Activated effector memory CD4-positive, alpha-beta T cell treated with anti-CD3 and anti-CD28 coated beads, Interleukin-2, amount 50 U/mL, for 16 hours (primary cell): ENCODE results near the gene SPECC1.
A peak's percentile ranks its signal among the peaks of the same experiment; 100 is the strongest.
"Not testable (repeated sequence)": the region's sequence is repeated elsewhere in the genome, so short reads cannot be mapped to it uniquely, and the experiment has no call there.

Experiments
- DNase-seq: peaks from one replicate; pipeline ENCODE4 v3.0.0-alpha.2; 2020

SPECC1 gene

GRCh38 chr17:20071824-20072691 lies 62.9 kb downstream of the SPECC1 start:
- no peak for DNase-seq

DNA sequence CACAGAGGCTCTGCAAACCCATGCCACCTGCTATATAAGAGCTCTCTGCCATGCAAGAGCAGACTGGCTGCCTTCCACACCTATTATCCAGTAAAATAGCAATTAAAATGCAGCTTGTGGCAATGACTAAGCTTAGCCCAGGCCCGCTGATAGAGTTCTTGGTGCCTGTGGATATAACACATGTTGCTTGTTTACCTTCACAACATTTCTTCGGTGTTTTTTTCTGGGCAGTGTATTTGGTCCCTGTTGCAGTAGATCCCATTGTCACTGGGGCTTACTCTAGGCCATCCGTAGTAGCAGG lies 63.5 kb downstream of the SPECC1 start:
- no peak for DNase-seq

- peak; percentile 69 for DNase-seq
Measured at GRCh38 chr17:20073055-20073979, 64.2 kb downstream of the SPECC1 start.

GRCh38 chr17:20074001-20074400 lies 64.8 kb downstream of the SPECC1 start:
- no peak for DNase-seq

- no peak for DNase-seq
Measured at GRCh38 chr17:20074489-20074888, 65.3 kb downstream of the SPECC1 start.

GRCh38 chr17:20076137-20076536 lies 67.0 kb downstream of the SPECC1 start:
- not testable (repeated sequence) for DNase-seq

DNA sequence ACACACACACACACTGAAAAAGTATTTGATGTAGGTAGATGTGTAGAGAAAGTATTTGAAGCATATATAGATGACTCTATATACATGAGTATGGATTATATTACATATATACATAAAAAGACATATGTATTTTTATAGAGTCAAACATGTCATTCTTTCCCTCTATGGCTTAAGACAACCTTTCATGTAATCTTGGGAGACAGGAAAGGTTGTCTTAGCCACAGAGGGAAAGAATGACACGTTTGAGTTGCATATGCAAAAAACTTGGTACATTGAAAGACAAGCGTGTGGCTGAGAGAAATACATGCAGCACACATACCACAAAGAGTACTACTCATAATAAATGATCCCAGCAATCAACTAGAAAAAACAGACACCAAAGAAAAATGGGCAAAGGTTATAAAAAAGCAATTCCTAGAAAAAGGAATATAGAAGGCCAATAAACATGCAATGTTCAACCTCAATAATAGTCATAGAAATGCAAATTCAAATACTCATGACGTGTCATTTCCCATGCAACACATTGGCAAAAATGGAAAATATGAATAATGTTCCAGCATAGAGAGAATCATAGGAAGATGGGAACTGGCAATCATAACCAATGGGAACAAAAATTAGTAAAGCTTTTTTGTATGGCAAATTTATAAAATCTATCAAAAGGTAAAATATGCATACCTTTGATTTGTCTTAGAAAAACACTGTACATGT lies 69.0 kb downstream of the SPECC1 start:
- DNase-seq: no peak

DNA sequence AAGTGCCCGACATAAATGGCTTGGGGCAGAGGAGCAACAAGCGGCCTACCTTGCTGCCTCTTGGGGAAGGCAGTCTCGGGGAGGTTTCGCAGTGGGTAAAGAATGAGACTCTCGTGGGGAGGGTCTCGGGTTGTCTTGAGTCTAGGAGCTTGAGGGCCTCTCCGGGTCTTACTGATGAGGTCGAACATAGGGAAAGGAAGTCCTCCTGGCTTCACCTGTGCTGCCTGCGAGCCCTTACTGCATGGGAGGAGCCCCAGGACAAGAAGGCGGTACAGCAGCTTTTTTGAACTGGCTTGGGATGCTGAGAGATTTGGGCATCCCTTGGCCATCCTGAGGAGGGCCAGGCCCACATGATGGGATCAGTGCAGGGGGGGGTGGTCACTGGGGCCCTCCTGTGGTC lies 71.4 kb downstream of the SPECC1 start:
- no peak for DNase-seq

GRCh38 chr17:20083156-20083859 lies 74.1 kb downstream of the SPECC1 start:
- no peak for DNase-seq

- no peak for DNase-seq
Measured at GRCh38 chr17:20084621-20085282, 75.6 kb downstream of the SPECC1 start.

- DNase-seq: no peak
Measured at GRCh38 chr17:20085283-20085845, 76.2 kb downstream of the SPECC1 start.

DNA sequence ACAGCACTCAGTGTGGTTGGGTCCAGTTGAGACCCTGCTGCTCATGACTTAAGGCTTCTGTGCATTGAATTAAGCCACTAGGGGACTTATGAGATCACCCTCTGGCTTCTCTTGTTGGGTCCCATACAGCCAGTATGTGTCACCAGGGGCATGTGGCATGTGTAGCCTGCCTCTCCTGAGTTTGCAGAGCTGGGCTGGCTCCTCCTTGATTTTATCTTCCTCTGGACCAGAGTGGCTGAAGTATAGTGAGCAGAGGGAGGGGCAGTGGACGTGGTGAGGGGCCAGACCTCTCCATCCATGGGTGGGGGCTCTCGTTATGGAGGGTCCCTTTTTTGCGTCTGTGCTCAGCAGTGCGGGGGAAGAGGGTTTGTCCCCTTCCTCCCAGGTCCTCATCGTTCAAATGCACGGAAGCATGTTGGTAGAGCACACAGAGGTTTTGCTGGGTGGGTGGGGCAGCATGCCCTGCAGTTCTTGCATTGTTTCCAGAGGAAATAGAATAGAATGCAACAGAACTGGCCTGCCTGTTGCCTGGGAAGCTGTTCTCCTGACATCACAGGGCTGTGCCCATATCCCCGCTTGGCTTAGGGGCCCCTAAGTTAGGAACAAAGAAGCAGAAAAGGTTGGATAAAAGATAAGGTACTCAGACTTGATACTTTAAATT lies 77.4 kb downstream of the SPECC1 start:
- no peak for DNase-seq

GRCh38 chr17:20087538-20088250 lies 78.5 kb downstream of the SPECC1 start:
- no peak for DNase-seq

DNA sequence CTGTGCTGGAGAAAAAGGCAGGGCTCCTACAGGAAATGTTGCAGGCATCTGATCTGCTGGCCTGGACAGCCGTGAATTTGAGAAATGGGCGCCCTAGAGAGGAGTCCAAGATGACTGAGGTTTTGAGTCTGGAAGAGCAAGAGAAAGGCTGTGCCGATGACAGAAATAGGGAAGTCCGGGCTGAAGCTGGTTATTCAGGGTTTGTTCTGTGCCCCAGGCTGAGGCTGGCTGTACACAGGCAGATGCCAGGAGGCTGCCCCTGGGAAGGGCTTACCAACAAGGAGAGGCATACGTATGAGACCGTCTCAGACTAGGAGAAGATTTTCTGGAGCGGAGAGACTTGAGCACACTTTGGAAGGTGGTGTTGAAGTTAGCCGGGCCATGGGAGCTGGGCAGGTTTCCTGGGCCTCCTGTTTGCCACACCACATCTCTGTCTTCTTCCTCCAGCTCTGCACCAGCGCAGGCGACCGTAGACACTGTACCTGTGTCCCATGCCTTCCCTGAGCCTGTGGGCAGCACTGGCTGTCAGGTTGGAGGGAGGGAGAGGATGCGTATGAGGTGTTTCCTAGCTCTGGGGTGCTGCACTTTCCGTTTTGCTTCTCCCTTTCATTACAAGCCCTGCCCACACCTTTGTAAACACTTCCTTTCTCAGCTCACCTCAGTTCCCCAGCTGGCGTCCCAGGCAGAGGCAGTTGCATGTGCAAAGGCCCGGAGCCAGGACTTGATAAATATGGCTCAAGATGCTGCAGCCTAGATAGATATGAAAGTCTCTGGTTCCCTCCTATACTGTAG lies 80.8 kb downstream of the SPECC1 start:
- DNase-seq: no peak

DNA sequence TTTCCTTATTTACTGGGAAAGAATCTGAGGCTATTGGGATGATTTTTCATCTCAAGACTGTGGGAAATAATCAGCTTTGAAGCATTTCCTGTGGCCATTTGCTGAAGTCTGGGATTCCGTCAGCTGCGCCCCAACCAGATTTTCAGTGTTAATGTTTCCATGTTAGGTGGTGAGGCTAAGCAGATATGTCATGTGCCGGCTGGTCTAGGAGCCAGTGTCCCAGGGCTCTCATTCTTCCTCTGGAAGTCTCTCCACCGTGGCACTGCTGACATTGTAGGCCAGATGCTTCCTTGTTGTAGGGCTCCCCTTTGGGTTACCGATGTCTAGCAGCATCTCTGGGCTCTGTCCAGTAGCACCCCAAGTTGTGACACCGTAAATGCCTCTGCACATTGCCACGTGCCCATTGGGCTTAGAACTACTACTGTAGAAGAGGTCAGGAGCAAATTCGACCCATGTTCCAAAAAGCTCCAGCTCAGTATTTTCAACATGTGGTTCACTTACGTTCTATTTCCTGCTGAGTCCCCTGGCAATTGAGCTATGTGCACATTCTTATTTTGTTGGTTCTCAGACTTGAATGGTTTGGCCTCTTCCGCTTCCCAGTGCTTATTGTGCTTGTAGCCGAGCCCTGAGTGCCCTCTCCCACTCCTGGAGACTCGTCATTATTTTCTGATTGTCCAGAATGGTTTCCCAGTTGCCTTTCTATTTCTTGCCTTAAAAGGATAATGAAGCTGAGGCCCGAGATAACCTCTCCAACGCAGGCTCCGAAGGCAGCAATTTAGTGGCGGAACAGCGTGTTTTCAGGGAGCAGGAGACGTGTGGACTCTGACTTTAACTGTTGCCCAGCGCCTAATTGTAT lies 82.2 kb downstream of the SPECC1 start:
- no peak for DNase-seq

GRCh38 chr17:20092261-20092867 lies 83.2 kb downstream of the SPECC1 start:
- no peak for DNase-seq

GRCh38 chr17:20092973-20093626 lies 83.9 kb downstream of the SPECC1 start:
- DNase-seq: no peak

- no peak for DNase-seq
Measured at GRCh38 chr17:20094777-20095176, 85.6 kb downstream of the SPECC1 start.
